Endothelial cell (in vitro differentiated cells): Measurements from ENCODE around the gene HSD17B12. TPM values are rescaled to one million over a fixed set of nuclear protein-coding genes. Genes with fewer than 3 reads are reported as not detected.

Source experiments
- DNase-seq: peaks from one replicate; pipeline ENCODE4 v3.0.0; 2021; ENCODE audit warnings: low spot score
- H3K27ac Mint-ChIP-seq: one replicate; pipeline ENCODE4 v1.8.0; 2021; ENCODE audit warnings: mixed read lengths, inconsistent platforms; ENCODE audit not compliant: unreplicated experiment
- H3K27me3 Mint-ChIP-seq: one replicate; pipeline ENCODE4 v1.8.0; 2021; ENCODE audit warnings: mild to moderate bottlenecking, moderate library complexity, mixed read lengths, inconsistent platforms; ENCODE audit not compliant: unreplicated experiment
- H3K36me3 Mint-ChIP-seq: one replicate; pipeline ENCODE4 v1.8.0; 2021; ENCODE audit warnings: mild to moderate bottlenecking, low read depth, mixed read lengths, inconsistent platforms; ENCODE audit not compliant: unreplicated experiment
- H3K4me1 Mint-ChIP-seq: one replicate; pipeline ENCODE4 v1.8.0; 2021; ENCODE audit warnings: mild to moderate bottlenecking, mixed read lengths, inconsistent platforms; ENCODE audit not compliant: unreplicated experiment
- H3K4me3 Mint-ChIP-seq: one replicate; pipeline ENCODE4 v1.8.0; 2021; ENCODE audit warnings: mild to moderate bottlenecking, mixed read lengths, inconsistent platforms; ENCODE audit not compliant: unreplicated experiment
- H3K9me3 Mint-ChIP-seq: one replicate; pipeline ENCODE4 v1.8.0; 2021; ENCODE audit warnings: mixed read lengths, inconsistent platforms; ENCODE audit not compliant: unreplicated experiment
- total RNA-seq: library from RNA; stranded (reverse); fragmentation: NEBNext Ultra II Directional; extraction: Animal tissue kit (Norgen Biotek cat#: 25700); gene quantifications from one replicate; pipeline ENCODE4 v1.2.1, GENCODE V29; 2021; ENCODE audit not compliant: unreplicated experiment
- TF ChIP-seq, protein P1 (sequence below): fragments of 200-600 bp; sonication (generic); IDR thresholded peaks from one replicate; pipeline ENCODE4 v1.5.0; 2021; ENCODE audit warnings: antibody characterized with exemption; ENCODE audit not compliant: unreplicated experiment

The HSD17B12 gene
- total RNA-seq, 1 donor from 2014 or later, result 110 TPM

DNA sequence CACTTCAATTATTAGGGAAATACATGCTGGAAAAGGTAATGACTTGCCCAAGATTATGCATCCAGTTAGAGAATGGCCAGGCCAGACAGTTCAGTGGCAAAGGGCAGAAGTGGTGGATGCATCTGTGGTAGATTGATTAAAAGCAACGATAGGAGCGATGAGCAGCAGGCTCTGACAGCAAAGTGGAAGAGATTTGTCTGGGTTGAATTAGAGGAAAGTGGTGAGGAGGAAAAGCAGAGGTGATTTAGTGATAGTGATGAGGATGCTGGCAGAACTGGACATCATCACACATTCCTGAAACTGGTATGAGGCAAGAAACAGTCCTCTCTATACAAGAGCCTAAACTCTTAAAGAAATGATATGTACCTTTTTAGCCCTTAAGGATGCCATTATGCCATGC is 12.5 kb downstream of the HSD17B12 start:
- H3K4me1 Mint-ChIP-seq, result peaks cover 45% of the 10 kb centered on the region
- peaks cover 21% of the 10 kb centered on the region for H3K36me3 Mint-ChIP-seq
- TF ChIP-seq, protein P1, sequence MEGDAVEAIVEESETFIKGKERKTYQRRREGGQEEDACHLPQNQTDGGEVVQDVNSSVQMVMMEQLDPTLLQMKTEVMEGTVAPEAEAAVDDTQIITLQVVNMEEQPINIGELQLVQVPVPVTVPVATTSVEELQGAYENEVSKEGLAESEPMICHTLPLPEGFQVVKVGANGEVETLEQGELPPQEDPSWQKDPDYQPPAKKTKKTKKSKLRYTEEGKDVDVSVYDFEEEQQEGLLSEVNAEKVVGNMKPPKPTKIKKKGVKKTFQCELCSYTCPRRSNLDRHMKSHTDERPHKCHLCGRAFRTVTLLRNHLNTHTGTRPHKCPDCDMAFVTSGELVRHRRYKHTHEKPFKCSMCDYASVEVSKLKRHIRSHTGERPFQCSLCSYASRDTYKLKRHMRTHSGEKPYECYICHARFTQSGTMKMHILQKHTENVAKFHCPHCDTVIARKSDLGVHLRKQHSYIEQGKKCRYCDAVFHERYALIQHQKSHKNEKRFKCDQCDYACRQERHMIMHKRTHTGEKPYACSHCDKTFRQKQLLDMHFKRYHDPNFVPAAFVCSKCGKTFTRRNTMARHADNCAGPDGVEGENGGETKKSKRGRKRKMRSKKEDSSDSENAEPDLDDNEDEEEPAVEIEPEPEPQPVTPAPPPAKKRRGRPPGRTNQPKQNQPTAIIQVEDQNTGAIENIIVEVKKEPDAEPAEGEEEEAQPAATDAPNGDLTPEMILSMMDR, result no peak
- no peak for DNase-seq
- peaks cover 4% of the 10 kb centered on the region for H3K27me3 Mint-ChIP-seq
- no peaks in the 10 kb centered on the region for H3K9me3 Mint-ChIP-seq
- no peak overlapping the region for H3K27ac Mint-ChIP-seq
- no peak overlapping the region for H3K4me3 Mint-ChIP-seq

DNA sequence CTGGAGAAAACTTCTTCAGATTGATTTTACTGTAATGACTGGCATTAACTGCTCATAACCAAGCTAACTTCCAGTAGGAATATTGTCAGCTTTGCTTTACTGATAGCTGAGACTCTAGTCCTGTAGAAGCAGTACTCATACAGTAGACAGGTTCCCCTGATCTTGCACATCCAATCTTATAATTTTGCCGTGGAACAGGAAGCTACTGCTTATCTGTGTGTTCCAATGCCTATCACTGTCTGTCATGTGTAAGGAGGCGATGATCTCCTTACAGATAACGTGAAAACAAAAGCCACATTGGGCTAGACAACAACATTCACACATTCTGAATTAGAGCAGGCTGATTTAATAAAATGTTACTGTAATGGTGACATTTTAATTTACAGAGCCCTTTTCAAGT is 13.2 kb downstream of the HSD17B12 start:
- H3K27me3 Mint-ChIP-seq, result peaks cover 4% of the 10 kb centered on the region
- peaks cover 39% of the 10 kb centered on the region for H3K4me1 Mint-ChIP-seq
- TF ChIP-seq, protein P1, result no peak
- H3K27ac Mint-ChIP-seq, result no peak overlapping the region
- peaks cover 21% of the 10 kb centered on the region for H3K36me3 Mint-ChIP-seq
- H3K9me3 Mint-ChIP-seq, result no peaks in the 10 kb centered on the region
- H3K4me3 Mint-ChIP-seq, result no peak overlapping the region
- DNase-seq, result no peak

DNA sequence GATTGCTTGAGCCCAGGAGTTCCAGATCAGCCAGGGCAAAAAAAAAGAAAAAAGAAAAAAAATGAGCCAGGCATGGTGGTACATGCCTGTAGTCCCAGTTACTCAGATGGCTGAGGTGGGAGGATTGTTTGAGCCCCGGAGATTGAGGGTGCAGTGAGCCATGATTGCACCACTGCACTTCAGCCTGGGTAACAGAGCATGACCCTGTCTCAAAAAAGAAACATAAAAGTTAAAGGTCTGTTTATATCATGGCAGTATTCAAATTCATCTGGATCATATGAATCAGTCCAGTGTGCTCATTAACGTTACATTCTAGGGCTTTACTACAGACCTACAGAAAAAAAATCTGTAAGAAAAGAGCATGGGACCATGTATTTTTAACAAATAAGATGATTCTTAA is 13.9 kb downstream of the HSD17B12 start:
- no peaks in the 10 kb centered on the region for H3K9me3 Mint-ChIP-seq
- TF ChIP-seq, protein P1, result no peak
- H3K4me1 Mint-ChIP-seq, result peaks cover 37% of the 10 kb centered on the region
- peaks cover 21% of the 10 kb centered on the region for H3K36me3 Mint-ChIP-seq
- no peak for DNase-seq
- H3K4me3 Mint-ChIP-seq, result no peak overlapping the region
- H3K27ac Mint-ChIP-seq, result peak overlapping the region; percentile 13
- H3K27me3 Mint-ChIP-seq, result peaks cover 4% of the 10 kb centered on the region

DNA sequence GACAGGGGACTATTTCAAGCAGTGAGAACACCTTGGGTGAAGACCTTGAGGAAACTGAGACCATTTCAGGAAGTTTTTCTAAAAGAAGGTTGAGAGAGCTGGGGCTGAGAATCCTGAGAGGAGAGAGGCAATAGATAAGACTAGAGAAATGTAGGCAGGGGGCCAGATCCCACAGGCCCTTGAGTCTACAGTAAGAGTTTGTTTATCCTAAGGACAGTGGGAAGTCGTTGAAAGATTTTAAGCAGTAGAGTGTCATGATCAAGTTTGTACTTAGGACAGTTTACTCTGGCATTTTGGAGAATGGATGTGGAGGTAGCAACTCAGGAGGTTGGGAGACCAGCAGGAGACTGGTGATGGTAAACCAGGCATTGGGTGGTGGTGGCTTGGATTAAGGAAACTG is 17.1 kb downstream of the HSD17B12 start:
- Mint-ChIP-seq H3K36me3 (peaks cover 32% of the 10 kb centered on the region), H3K27ac (no peak overlapping the region), H3K27me3 (peaks cover 2% of the 10 kb centered on the region), H3K4me3 (no peak overlapping the region), H3K4me1 (peaks cover 18% of the 10 kb centered on the region), H3K9me3 (no peaks in the 10 kb centered on the region)
- DNase-seq, result no peak
- TF ChIP-seq, protein P1, result no peak

DNA sequence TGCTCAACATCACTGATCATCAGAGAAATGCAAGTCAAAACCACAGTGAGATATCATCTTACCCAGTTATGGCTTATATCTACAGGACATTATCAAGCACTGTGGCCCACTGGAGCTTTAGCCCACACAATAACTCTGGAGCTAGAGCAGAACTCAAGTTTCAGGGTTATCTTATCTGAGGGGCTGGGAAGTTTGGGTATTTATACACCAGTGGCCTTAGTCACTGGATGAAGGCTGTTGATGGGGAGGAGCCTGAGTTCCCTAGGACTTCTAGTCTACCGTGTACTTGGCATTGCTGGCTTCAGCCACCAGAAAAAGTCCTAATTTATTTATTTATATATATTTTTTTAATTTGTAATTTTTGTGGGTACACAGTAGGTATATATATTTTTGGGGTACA is 19.3 kb downstream of the HSD17B12 start:
- DNase-seq, result no peak
- peaks cover 9% of the 10 kb centered on the region for H3K4me1 Mint-ChIP-seq
- no peak overlapping the region for H3K4me3 Mint-ChIP-seq
- H3K9me3 Mint-ChIP-seq, result no peaks in the 10 kb centered on the region
- TF ChIP-seq, protein P1, result no peak
- H3K36me3 Mint-ChIP-seq, result peaks cover 35% of the 10 kb centered on the region
- H3K27me3 Mint-ChIP-seq, result no peaks in the 10 kb centered on the region
- H3K27ac Mint-ChIP-seq, result no peak overlapping the region
